K562 (cell line): ENCODE measurements around the gene ACTR3. TPM values are rescaled to one million over a fixed set of nuclear protein-coding genes. Genes with fewer than 3 reads are reported as not detected.

Experiments used
- ATAC-seq: fragments of 200-7000 bp; cut with Tn5 transposase; 3 replicates; pipeline ENCODE4 v1.9.1; 2020; ENCODE audit warnings: moderate library complexity
- BruUV-seq: library from RNA; stranded (reverse); fragments of 400-500 nt; replicated peaks from 2 replicates; lab custom pipeline; 2021; lab: Mats Ljungman, UMichigan
- CTCF ChIA-PET: fragments of 300-600 bp; formaldehyde crosslinking; extraction: SDS; loops from one replicate; lab custom pipeline; 2021; ENCODE audit warnings: low intra/inter-chr PET ratio; lab: Yijun Ruan, JAX
- POLR2A ChIA-PET: fragments of 300-600, 350-650 bp; sonication (Branson Sonifier 250); formaldehyde crosslinking; extraction: SDS; loops from one replicate; lab custom pipeline; 2021; ENCODE audit warnings: antibody characterized with exemption, inconsistent platforms; lab: Yijun Ruan, JAX
- DNase-seq, 4 experiments: peaks; one replicate each; pipeline versions ENCODE4 v3.0.0 to v3.0.0-alpha.2; 2011 to 2018; ENCODE audit warnings: low spot score in 3 of 4, mixed read lengths in 3 of 4; ENCODE audit errors: extremely low read depth in 1 of 4
- FAIRE-seq: peaks from 2 replicates; lab custom pipeline; 2011; peaks lifted over from hg19 to GRCh38; lab: Jason Lieb, UNC
- H2AFZ ChIP-seq: 2 replicates; pipeline ENCODE4 v1.6.0; 2011; ENCODE audit warnings: low read depth, low read length, control low read depth, inconsistent platforms
- H3K27ac ChIP-seq: fragments of 200-600 bp; 3 replicates; pipeline ENCODE4 v1.8.0; 2011; ENCODE audit warnings: low read depth, mild to moderate bottlenecking, control low read depth, inconsistent platforms, low read length, moderate library complexity, mixed read lengths; ENCODE audit errors: extremely low read depth
- H3K27me3 ChIP-seq, 2 experiments: fragments of 300-600 bp in 1 of 2; 2 replicates in 1 of 2; 3 replicates in 1 of 2; pipeline versions ENCODE4 v1.6.0 to v1.8.0; 2011; ENCODE audit warnings: inconsistent platforms in 2 of 2, low read length in 2 of 2, mild to moderate bottlenecking in 1 of 2, mixed read lengths in 1 of 2, moderate library complexity in 1 of 2; ENCODE audit not compliant: control insufficient read depth in 2 of 2, insufficient read depth in 2 of 2
- H3K36me3 ChIP-seq: fragments of 300-600 bp; 3 replicates; pipeline ENCODE4 v1.8.0; 2011; ENCODE audit warnings: mild to moderate bottlenecking, low read length, inconsistent platforms; ENCODE audit not compliant: control insufficient read depth, insufficient read depth
- H3K4me1 ChIP-seq, 2 experiments: fragments of 200-600 bp in 1 of 2; replicated peaks in 1 of 2; 2 replicates in 1 of 2; 3 replicates in 1 of 2; pipeline versions ENCODE4 v1.5.1 to v1.8.0; 2011; ENCODE audit warnings: inconsistent platforms in 2 of 2, low read length in 2 of 2, mild to moderate bottlenecking in 1 of 2, mixed read lengths in 1 of 2, moderate library complexity in 1 of 2; ENCODE audit not compliant: control insufficient read depth in 2 of 2, insufficient read depth in 2 of 2
- H3K4me2 ChIP-seq: 2 replicates; pipeline ENCODE4 v1.6.1; 2011; ENCODE audit warnings: low read length, control low read depth, inconsistent platforms, mixed read lengths; ENCODE audit not compliant: insufficient read depth
- H3K4me3 ChIP-seq: fragments of 200-600 bp; sonication (generic), shearing (Covaris generic); 2 replicates; pipeline ENCODE4 v1.5.1; 2016; ENCODE audit warnings: control low read depth, inconsistent platforms
- H3K79me2 ChIP-seq: fragments of 200-600 bp; 3 replicates; pipeline ENCODE4 v1.8.0; 2011; ENCODE audit warnings: low read length, inconsistent platforms; ENCODE audit not compliant: control insufficient read depth, insufficient read depth
- H3K9ac ChIP-seq, 2 experiments: 2 replicates each; pipeline versions ENCODE4 v1.6.0 to v1.6.1; 2011; ENCODE audit warnings: low read depth in 2 of 2, low read length in 2 of 2, control low read depth in 1 of 2, inconsistent platforms in 1 of 2, mild to moderate bottlenecking in 1 of 2, mixed read lengths in 1 of 2; ENCODE audit not compliant: insufficient read depth in 1 of 2
- H3K9me1 ChIP-seq: one replicate; pipeline ENCODE4 v1.6.0; 2011; ENCODE audit warnings: inconsistent platforms, mild to moderate bottlenecking, low read length, moderate library complexity; ENCODE audit not compliant: control insufficient read depth, insufficient read depth
- H3K9me3 ChIP-seq: replicated peaks from 2 replicates; pipeline ENCODE4 v1.5.1; 2011; ENCODE audit warnings: low read depth, low read length, inconsistent platforms; ENCODE audit not compliant: control insufficient read depth, insufficient read depth
- H4K20me1 ChIP-seq: replicated peaks from 2 replicates; pipeline ENCODE4 v1.6.1; 2011; ENCODE audit warnings: low read length, inconsistent platforms, mixed read lengths; ENCODE audit not compliant: control insufficient read depth, insufficient read depth
- CAMTA2 ChIP-seq: fragments of 250-450 bp; sonication (Bioruptor Pico); conservative IDR thresholded peaks from 2 replicates; pipeline ENCODE4 v1.5.1; 2022
- CREB1 ChIP-seq, 2 experiments: sonication (generic) in 1 of 2; formaldehyde crosslinking in 1 of 2; IDR thresholded peaks; 2 replicates each; pipeline versions ENCODE4 v1.6.1 to v1.8.0; 2012 to 2022; ENCODE audit warnings: inconsistent platforms in 1 of 2, mild to moderate bottlenecking in 1 of 2, missing genetic modification reagents in 1 of 2, moderate library complexity in 1 of 2
- KLF1 ChIP-seq: fragments of 450-650 bp; IDR thresholded peaks from 2 replicates; pipeline ENCODE4 v1.6.1; 2016; ENCODE audit warnings: missing genetic modification characterization, missing compliant biosample characterization
- MCM3 ChIP-seq: fragments of 450-650 bp; IDR thresholded peaks from 2 replicates; pipeline ENCODE4 v1.6.1; 2016
- PHF21A ChIP-seq: fragments of 450-650 bp; IDR thresholded peaks from 2 replicates; pipeline ENCODE4 v1.6.1; 2017; ENCODE audit warnings: low read depth, borderline replicate concordance
- STAT5B ChIP-seq: fragments of 250-450 bp; sonication (Bioruptor Pico); IDR thresholded peaks from 2 replicates; pipeline ENCODE4 v1.8.0; 2021; ENCODE audit warnings: mild to moderate bottlenecking, inconsistent platforms
- TCF7L2 ChIP-seq: fragments of 150-350 bp; IDR thresholded peaks from 2 replicates; pipeline ENCODE4 v1.6.1; 2016; ENCODE audit warnings: low read depth, mild to moderate bottlenecking, low read length, moderate library complexity
- ZBTB33 ChIP-seq: sonication (generic); formaldehyde crosslinking; IDR thresholded peaks from 2 replicates; pipeline ENCODE4 v1.8.1; 2023; ENCODE audit warnings: mild to moderate bottlenecking, missing genetic modification reagents
- ZBTB40 ChIP-seq, 2 experiments: fragments of 450-650 bp in 1 of 2; sonication (generic) in 1 of 2; formaldehyde crosslinking in 1 of 2; IDR thresholded peaks; 2 replicates each; pipeline versions ENCODE4 v1.7.1 to v1.9.0; 2016 to 2022; ENCODE audit warnings: inconsistent platforms in 1 of 2, mild to moderate bottlenecking in 1 of 2, missing genetic modification reagents in 1 of 2
- ZNF316 ChIP-seq: fragments of 450-650 bp; IDR thresholded peaks from 2 replicates; pipeline ENCODE4 v1.6.1; 2016
- WGBS: fragments of 100-300 bp; shearing (Covaris generic); methylation state at CpG from one replicate; pipeline ENCODE4 v1.1.6; 2016; ENCODE audit warnings: low coverage, mixed read lengths; ENCODE audit not compliant: insufficient coverage; ENCODE audit errors: missing lambda C conversion rate; 5-methylcytosine and 5-hydroxymethylcytosine counted together
- in situ Hi-C: fragments of 300-500 bp; cut with MboI; formaldehyde crosslinking; loops from 4 replicates; pipeline ENCODE4 v1.15.0; 2018; ENCODE audit warnings: inconsistent platforms, mixed read lengths
- intact Hi-C: fragments of 100-400 bp; cut with micrococcal nuclease; formaldehyde crosslinking; loops from 2 replicates; pipeline ENCODE4 v1.14.2; 2022
- polyA plus RNA-seq, 8 experiments: library from polyadenylated mRNA; depleted of rRNA in 4 of 8; stranded (reverse) in 5 of 8; unstranded in 3 of 8; fragments of >200 nt; fragmentation: Nextera tagmentation in 2 of 8; fragmentation: Illumina TruSeq in 1 of 8; extraction: Ambion mirVana in 2 of 8; extraction: Trizol in 1 of 8; gene quantifications; 2 replicates each; pipeline versions ENCODE4 v1.2.1 to v1.2.3, GENCODE V29; 2011 to 2014; ENCODE audit warnings: inconsistent platforms in 1 of 8, missing spikeins in 1 of 8
- total RNA-seq, 7 experiments: library from RNA; depleted of rRNA in 6 of 7; stranded (reverse); fragments of >200 nt in 6 of 7; fragmentation: Illumina TruSeq in 2 of 7; extraction: Trizol in 2 of 7; gene quantifications; 2 replicates each; pipeline versions ENCODE4 v1.2.1 to v1.2.3, GENCODE V29; 2011 to 2021; ENCODE audit warnings: low replicate concordance in 1 of 7
- TF ChIP-seq, protein P1 (sequence below): fragments of 200-800 bp; sonication (Bioruptor generic); IDR thresholded peaks from 2 replicates; pipeline ENCODE4 v1.6.1; 2017; ENCODE audit warnings: missing genetic modification characterization, missing compliant biosample characterization

The ACTR3 gene
- total and polyA plus RNA-seq, 9 of the 15 experiments (the other 6 are each of a cell fraction or from before 2014, with no cell fraction given), result 49.0 to 354 (median 249) TPM

GRCh38 chr2:114001937-114002336 lies 112.0 kb downstream of the ACTR3 start:
- Histone ChIP-seq H3K36me3 (no peaks in the 10 kb centered on the region), H4K20me1 (no peaks in the 10 kb centered on the region), H3K27me3 (peaks cover 0 to 11% of the 10 kb centered on the region in 2 experiments; a peak in 3 of 5 replicates), H3K9ac (no peak overlapping the region), H3K9me1 (no peaks in the 10 kb centered on the region), H3K27ac (no peak overlapping the region), H3K4me2 (no peak overlapping the region), H3K9me3 (no peaks in the 10 kb centered on the region), H3K4me1 (no peaks in the 10 kb centered on the region), H2AFZ (no peak overlapping the region), H3K4me3 (no peak overlapping the region), H3K79me2 (no peaks in the 10 kb centered on the region)
- no peak for DNase-seq
- in situ Hi-C loops (no loop called here), intact Hi-C loops (no loop called here)
- no peak for TF ChIP-seq ZNF316
- TF ChIP-seq TCF7L2, result no peak
- no peak for TF ChIP-seq ZBTB40 (IDR thresholded peaks at IDR 0.05)
- no peak for TF ChIP-seq ZBTB40 (CRISPR knock-in tag; IDR thresholded peaks at IDR 0.05)
- no peak for TF ChIP-seq MCM3
- TF ChIP-seq, protein P1, sequence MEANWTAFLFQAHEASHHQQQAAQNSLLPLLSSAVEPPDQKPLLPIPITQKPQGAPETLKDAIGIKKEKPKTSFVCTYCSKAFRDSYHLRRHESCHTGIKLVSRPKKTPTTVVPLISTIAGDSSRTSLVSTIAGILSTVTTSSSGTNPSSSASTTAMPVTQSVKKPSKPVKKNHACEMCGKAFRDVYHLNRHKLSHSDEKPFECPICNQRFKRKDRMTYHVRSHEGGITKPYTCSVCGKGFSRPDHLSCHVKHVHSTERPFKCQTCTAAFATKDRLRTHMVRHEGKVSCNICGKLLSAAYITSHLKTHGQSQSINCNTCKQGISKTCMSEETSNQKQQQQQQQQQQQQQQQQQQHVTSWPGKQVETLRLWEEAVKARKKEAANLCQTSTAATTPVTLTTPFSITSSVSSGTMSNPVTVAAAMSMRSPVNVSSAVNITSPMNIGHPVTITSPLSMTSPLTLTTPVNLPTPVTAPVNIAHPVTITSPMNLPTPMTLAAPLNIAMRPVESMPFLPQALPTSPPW (CRISPR knock-in tag), result no peak
- TF ChIP-seq KLF1 (tag), result no peak
- TF ChIP-seq PHF21A, result no peak
- no peak for TF ChIP-seq CREB1 (IDR thresholded peaks at IDR 0.05)
- TF ChIP-seq CREB1 (CRISPR knock-in tag; IDR thresholded peaks at IDR 0.05), result no peak
- no peak for TF ChIP-seq STAT5B (CRISPR knock-in tag)
- no peak for TF ChIP-seq CAMTA2 (CRISPR knock-in tag)
- TF ChIP-seq ZBTB33 (CRISPR knock-in tag), result no peak
- FAIRE-seq, result no peak
- CTCF ChIA-PET, result no interaction called here
- no peak for ATAC-seq
- no TSS peak for BruUV-seq
- POLR2A ChIA-PET, result interaction anchor here (1.6 kb wide), 1 partner anchor 11 kb away, joined by 5 read pairs; no protein-coding TSS in a partner anchor
- 0% methylated on average over 2 of the region's 2 CpGs for WGBS
